Cardiac muscle cell (in vitro differentiated cells and primary cell): ENCODE results near the gene MCRS1. TPM values are rescaled to one million over a fixed set of nuclear protein-coding genes. Genes with fewer than 3 reads are reported as not detected.

ENCODE experiments used
- DNase-seq, 2 donors: peaks; one replicate each; pipeline versions ENCODE4 v3.0.0 to v3.0.0-alpha.2; 2010 to 2017; ENCODE audit warnings: low read depth in 1 of 2, low spot score in 1 of 2
- H3K27ac ChIP-seq: fragments of 200-600 bp; sonication (generic); 2 replicates; pipeline ENCODE4 v1.5.1; 2016
- H3K27me3 ChIP-seq: fragments of 200-600 bp; sonication (generic); 2 replicates; pipeline ENCODE4 v1.6.0; 2016; ENCODE audit warnings: control low read depth
- H3K36me3 ChIP-seq: fragments of 200-600 bp; sonication (generic); 2 replicates; pipeline ENCODE4 v1.5.1; 2016; ENCODE audit warnings: control low read depth
- H3K4me1 ChIP-seq: fragments of 200-600 bp; sonication (generic); 2 replicates; pipeline ENCODE4 v1.8.1; 2017; ENCODE audit warnings: low read depth, mild to moderate bottlenecking, mixed run types
- H3K4me3 ChIP-seq: fragments of 200-600 bp; sonication (generic); 2 replicates; pipeline ENCODE4 v1.5.1; 2016; ENCODE audit warnings: mild to moderate bottlenecking
- H3K9me3 ChIP-seq: fragments of 200-600 bp; sonication (generic); 2 replicates; pipeline ENCODE4 v1.5.1; 2017; ENCODE audit warnings: low read depth, mild to moderate bottlenecking, control low read depth
- CTCF ChIP-seq: IDR thresholded peaks from 2 replicates; pipeline ENCODE4 v1.5.1; 2012; ENCODE audit warnings: low read depth, mild to moderate bottlenecking, low read length
- polyA plus RNA-seq: library from polyadenylated mRNA; unstranded; fragments of >200 nt; fragmentation: Nextera tagmentation; extraction: Ambion mirVana; gene quantifications from 2 replicates; pipeline ENCODE4 v1.2.1, GENCODE V29; 2016
- total RNA-seq: library from RNA; depleted of rRNA; stranded (reverse); fragments of >200 nt; gene quantifications from 2 replicates; pipeline ENCODE4 v1.2.3, GENCODE V29; 2016

MCRS1 gene
- total and polyA plus RNA-seq, 2 experiments from 2014 or later = 75.6 to 104 TPM

GRCh38 chr12:49552425-49552824 lies 15.5 kb downstream of the MCRS1 start:
- no peak overlapping the region for H3K27ac ChIP-seq
- DNase-seq = no peak
- peaks cover 51% of the 10 kb centered on the region for H3K27me3 ChIP-seq
- H3K4me1 ChIP-seq = no peaks in the 10 kb centered on the region
- no peaks in the 10 kb centered on the region for H3K9me3 ChIP-seq
- no peak for TF ChIP-seq CTCF
- H3K36me3 ChIP-seq = no peaks in the 10 kb centered on the region
- no peak overlapping the region for H3K4me3 ChIP-seq

- H3K4me1 ChIP-seq = no peaks in the 10 kb centered on the region
- DNase-seq = peak in 1 of 2 donors; percentile 46
- no peak overlapping the region for H3K27ac ChIP-seq
- H3K27me3 ChIP-seq = peaks cover 55% of the 10 kb centered on the region
- no peak overlapping the region for H3K4me3 ChIP-seq
- no peak for TF ChIP-seq CTCF
- H3K36me3 ChIP-seq = no peaks in the 10 kb centered on the region
- no peaks in the 10 kb centered on the region for H3K9me3 ChIP-seq
Measured at GRCh38 chr12:49552014-49552413, 15.9 kb downstream of the MCRS1 start.

- no peak overlapping the region for H3K27ac ChIP-seq
- no peak overlapping the region for H3K4me3 ChIP-seq
- no peak for DNase-seq
Measured at GRCh38 chr12:49550693-49551252, 17.2 kb downstream of the MCRS1 start.

GRCh38 chr12:49549735-49550692 lies 17.9 kb downstream of the MCRS1 start:
- no peak overlapping the region for H3K4me3 ChIP-seq
- no peaks in the 10 kb centered on the region for H3K36me3 ChIP-seq
- H3K4me1 ChIP-seq = no peaks in the 10 kb centered on the region
- no peaks in the 10 kb centered on the region for H3K9me3 ChIP-seq
- H3K27ac ChIP-seq = no peak overlapping the region
- DNase-seq = no peak
- no peak for TF ChIP-seq CTCF
- H3K27me3 ChIP-seq = peaks cover 74% of the 10 kb centered on the region

More at GRCh38 chr12:49550693-49551252, 17.2 kb downstream of the MCRS1 start:
- no peak for TF ChIP-seq CTCF
- Histone ChIP-seq H3K4me1 (no peaks in the 10 kb centered on the region), H3K27me3 (peaks cover 68% of the 10 kb centered on the region), H3K36me3 (no peaks in the 10 kb centered on the region), H3K9me3 (no peaks in the 10 kb centered on the region)

- Histone ChIP-seq H3K9me3 (no peaks in the 10 kb centered on the region), H3K27me3 (peaks cover 84% of the 10 kb centered on the region), H3K4me1 (no peaks in the 10 kb centered on the region), H3K36me3 (no peaks in the 10 kb centered on the region), H3K4me3 (no peak overlapping the region), H3K27ac (no peak overlapping the region)
- peak; percentile 39 to 53 for DNase-seq
- peak; percentile 54 for TF ChIP-seq CTCF
Measured at GRCh38 chr12:49548822-49549648, 18.9 kb downstream of the MCRS1 start.
